Measurements from ENCODE around the gene POC1A.

POC1A gene

DNA sequence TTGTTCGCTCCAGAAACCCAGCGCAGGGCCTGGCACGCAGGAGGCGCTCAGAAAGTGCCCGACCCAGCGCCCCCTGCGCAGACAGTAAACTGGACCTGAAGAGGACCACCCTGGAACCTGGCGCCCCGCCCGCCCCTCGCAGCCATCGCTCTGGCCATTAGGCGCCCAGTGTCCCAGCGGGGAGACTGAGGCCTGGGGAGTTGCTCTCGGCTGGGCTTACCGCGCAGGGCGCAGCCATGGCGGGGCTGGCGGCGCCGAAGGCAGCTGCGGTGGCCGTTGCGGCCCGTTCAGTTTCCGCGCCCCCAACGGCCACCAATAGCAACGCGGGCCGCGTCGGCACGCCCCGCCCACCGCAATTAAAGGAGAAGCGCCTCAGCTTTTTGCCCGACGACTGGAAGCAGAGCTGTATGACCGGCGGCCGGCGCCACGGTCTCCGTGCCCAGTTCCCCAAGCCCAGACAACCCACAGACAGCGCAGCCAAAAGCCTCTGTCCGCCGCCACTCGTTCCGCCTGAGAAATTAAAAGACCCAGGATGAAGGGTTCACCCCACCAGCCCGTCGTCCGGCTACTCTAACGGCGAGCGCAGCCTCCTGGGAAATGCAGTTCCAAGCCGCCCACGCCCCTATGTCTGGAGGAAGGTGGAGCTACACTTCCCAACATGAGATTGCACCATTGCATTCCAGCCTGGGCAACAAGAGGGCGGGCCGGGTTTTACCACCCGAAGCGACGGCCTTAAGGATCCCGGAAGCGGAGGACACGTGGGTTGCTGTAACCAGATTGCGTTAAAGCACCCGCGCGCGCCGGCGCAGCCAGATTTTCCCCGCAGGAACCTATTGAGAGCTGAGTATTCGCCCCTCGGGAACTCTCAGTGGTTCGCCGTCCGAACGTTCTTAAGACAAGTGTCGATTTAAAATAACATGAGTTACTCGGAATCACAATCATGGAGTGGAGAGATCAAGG lies at the start of gene POC1A:
POC1A (minus strand) TSS at position 289 of the 960 bp plus-strand sequence; CDS start at position 238, 51 bp downstream.
- DNase-seq: peak; percentile 86

DNA sequence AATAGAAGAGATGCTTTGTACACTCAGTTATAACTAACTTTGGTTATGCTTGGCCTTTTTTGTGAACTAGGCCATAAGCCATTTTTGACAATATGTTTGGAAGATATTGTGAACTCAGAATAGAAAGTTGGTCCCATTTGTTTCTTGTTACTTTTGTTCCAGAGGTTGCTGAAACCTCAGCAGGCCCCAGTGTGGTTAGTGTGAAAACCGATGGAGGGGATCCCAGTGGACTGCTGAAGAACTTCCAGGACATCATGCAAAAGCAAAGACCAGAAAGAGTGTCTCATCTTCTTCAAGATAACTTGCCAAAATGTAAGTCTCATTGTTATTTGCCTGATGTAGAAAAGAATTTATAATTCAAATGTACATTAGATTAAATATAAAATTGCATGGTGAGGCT lies 49.5 kb upstream of the POC1A start:
- no peak for DNase-seq

DNA sequence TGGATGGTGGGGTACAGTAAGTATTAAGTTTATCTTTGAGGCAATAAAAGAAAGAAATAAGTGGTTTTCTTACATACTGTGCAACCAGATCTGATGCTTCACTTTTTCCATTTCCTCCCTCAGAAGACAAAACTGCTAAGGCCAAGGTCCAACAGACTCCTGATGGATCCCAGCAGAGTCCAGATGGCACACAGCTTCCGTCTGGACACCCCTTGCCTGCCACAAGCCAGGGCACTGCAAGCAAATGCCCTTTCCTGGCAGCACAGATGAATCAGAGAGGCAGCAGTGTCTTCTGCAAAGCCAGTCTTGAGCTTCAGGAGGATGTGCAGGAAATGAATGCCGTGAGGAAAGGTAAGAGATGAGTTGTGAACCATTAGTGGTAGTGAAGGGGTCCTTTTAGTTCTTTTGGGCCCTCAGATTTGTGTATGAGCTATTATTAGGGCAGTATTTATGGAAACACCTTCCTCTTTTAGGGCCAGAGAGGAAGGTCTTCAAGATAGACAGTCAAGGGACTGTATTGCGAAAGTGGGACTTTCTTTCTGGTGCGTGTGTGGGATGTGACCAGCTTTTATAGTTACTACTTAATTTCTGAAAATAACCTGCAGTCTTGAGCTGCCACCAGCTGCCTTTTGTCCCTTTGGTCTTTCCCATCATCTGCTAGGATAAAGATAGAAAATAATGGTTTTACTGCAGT lies 48.3 kb upstream of the POC1A start:
- DNase-seq: no peak

DNA sequence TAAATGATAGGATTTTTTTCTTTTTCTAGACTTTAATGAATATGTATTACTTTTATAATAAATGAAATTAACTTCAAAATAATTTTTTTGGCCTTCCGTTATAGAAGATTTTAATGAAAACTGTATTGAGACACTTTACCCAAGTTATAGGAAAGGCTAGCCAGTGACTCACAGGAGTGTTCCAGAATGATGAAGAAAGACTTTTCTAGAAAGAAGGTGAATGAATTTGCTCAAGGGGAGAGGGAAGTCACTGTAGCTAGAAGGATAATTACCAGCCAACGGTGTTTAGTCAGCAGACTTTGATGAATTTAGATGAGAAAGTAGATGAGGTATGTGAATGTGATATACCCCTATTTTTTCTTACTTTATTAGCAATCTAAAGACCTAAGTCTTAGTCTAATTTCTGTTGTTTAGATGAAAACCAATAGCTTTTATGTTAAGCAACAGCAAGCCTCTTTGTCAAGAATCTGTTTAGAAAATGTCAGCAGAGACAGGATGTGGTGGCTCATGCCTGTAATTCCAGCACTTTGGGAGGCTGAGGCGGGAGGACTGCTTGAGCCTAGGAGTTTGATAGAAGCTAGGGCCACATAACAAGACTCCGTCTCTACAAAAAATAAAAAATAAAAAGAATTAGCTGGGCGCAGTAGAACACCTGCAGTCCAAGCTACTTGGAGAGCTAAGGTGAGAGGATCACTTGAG lies 46.9 kb upstream of the POC1A start:
- no peak for DNase-seq

DNA sequence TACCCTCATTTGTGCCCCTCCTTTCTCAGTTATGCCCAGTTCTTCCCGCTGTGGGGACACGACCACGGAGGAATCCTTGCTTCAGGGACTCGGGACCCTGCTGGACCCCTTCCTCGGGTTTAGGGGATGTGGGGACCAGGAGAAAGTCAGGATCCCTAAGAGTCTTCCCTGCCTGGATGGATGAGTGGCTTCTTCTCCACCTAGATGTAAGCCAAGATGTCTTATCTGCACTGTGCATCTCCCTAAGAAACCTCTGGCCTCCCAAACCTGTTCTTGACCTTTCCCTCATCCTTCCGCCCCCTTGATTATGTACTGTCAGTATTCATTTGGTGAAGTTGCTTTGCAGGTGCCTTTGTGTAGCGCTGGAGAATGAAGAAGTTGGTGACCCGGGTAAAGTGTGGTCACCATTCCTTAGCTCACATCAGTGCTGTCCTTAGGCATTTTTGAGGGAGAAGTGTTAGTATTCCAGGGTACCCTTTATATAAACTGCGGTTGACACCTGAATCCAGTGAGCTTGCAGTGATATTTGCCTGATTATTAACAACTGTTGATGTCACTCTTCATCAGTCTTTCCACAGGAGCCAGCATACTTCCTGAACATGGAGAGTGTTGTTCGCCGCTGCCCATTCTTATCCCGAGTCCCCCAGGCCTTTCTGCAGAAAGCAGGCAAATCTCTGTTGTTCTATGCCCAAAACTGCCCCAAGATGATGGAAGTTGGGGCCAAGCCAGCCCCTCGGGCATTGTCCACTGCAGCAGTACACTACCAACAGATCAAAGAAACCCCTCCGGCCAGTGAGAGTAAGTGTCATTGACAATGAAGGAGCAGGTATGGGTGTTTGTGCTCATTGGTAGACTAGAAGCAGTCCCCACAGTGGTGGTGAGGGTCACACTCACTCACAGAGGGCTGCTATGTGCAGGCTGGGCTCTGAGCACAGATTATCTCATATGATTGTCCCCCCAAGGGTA lies 44.7 kb upstream of the POC1A start:
- no peak for DNase-seq

- DNase-seq: peak; percentile 58
Observed at GRCh38 chr3:52197842-52198625, 43.8 kb upstream of the POC1A start, which contains the start of gene ALAS1. TSS of gene ALAS1 (plus strand) at chr3:52198160. CDS start at chr3:52199242, 1,082 bp downstream.

DNA sequence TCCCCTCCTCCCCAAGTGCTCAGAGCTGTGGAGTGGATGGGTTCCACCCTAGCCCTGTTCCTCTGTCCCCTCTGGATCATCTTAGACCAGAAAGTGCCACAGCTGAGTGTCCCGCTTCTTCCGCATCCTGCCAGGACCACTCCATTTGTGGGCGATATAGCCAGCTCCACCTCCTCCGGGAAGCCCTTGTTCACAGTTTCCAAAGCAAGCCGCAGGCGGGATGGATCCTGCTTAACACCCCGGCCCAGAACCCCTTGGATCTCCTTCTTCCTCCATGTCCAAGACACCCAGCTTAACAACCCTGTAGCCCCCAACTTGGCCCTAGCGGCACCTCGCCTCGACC lies 43.2 kb upstream of the POC1A start:
- no peak for DNase-seq

- DNase-seq: no peak
Observed at GRCh38 chr3:52196977-52197376, 42.8 kb upstream of the POC1A start.

GRCh38 chr3:52195823-52196331 lies 41.7 kb upstream of the POC1A start:
- no peak for DNase-seq

DNA sequence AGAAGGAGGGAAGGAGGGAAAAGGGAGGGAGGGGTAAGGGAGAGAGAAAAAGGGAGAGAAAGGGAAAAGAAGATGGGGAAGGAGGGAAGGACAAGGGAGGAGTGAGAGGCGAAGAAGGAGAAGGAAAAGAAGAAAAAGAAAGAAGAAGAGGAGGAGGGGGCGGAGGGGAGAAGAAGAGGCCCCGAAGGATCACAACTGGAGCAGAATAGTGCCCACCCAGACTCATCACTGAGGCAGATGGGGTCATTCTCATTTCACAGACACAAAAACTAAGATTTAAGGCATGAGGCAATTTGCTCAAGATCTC lies 41.0 kb upstream of the POC1A start:
- no peak for DNase-seq

- no peak for DNase-seq
Observed at GRCh38 chr3:52194485-52195290, 40.5 kb upstream of the POC1A start.

GRCh38 chr3:52193065-52193464 lies 38.8 kb upstream of the POC1A start:
- no peak for DNase-seq

DNA sequence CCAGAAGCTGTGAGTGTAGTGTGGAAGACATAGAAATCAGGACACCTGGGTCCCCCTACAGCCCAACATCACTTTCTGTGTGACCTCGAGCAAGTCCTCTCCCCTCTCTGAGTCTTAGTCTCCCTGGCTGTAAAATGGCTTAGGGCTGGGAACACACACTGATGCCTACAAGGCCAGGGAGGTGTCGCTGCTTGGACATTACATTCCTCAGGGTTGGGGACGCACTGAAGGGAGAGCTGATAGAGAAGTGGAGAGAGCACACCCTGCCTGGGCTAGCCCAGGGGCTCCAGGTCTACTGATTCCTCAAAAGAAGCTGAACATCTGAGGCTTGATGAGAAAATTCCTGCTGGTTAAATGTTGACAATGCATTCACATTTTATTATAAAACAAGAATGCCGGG lies 37.4 kb upstream of the POC1A start:
- DNase-seq: no peak

- DNase-seq: no peak
Observed at GRCh38 chr3:52190294-52191074, 36.3 kb upstream of the POC1A start.

DNA sequence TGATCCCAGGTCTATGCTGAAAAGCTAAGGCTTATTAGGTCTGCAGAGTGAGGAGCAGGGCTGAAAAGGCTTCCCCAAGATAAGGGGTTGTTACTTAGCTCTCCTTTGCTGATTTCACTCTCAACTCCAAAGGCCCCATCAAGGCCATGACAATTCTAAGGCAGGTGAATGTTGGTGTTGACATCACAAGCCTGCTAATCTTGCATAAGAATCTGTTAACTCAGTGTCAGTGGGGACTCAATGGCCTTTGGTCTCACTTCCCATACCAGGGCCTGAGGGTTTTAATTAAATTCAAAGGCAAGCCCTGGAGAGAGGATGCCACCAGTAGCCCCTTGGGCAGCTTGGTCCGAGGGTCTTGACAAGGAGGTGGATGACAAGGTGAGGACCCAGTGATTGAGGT lies 34.3 kb upstream of the POC1A start:
- no peak for DNase-seq

DNA sequence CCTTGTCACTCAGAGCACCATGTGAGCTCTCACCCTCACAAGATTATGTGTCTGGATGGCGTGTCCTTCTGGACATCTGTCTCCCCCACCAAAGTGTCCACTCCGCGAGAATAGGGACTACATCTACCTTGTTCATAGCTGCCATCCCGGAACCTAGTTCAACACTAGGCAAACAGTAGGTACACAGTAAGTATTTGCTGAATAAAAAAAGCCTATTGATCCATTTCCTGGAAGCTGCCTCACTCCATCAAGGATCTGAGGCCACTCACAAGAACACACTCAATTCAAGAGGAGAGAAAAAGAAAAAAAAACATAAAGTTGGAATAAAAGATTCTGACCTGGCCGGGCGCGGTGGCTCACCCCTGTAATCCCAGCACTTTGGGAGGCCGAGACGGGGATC lies 32.5 kb upstream of the POC1A start:
- no peak for DNase-seq

DNA sequence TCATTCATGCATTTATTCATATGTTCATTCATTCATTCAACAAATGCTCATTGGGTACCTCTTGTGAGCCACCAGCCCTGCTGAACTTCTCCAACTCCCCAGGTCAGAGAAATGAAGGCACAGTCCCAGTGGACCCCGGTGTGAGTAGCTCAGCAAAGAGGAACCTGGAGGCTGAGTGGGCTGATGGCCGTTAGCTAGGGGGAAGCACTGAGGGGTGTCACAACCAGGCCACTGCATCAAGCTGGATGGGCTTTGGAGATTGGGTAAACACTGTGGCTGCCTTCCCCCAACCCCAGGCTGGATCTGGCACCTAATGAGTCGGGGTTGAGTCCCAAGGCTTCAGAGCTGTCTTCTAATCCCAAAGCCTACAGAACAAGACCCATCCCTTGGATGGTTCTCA lies 31.6 kb upstream of the POC1A start:
- DNase-seq: no peak

DNA sequence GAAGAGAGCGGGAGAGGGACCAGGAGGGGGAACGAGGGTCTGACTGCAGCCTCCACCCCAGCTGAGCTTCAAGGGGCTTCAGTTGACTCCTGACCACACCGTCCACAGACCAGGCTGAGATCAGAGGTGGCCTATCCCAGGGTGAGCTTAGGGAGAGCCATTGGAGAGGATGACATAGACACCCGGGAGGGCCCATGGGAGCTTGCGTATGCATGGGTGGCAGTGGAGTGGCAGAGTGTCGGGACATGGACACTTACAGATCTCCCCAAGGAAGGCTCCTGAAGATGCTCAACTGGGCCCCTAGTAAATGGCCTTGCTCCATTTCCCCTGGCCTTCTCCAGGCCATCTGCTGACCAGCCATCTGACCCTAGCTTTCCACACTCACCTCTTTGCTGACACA lies 31.1 kb upstream of the POC1A start:
- no peak for DNase-seq

DNA sequence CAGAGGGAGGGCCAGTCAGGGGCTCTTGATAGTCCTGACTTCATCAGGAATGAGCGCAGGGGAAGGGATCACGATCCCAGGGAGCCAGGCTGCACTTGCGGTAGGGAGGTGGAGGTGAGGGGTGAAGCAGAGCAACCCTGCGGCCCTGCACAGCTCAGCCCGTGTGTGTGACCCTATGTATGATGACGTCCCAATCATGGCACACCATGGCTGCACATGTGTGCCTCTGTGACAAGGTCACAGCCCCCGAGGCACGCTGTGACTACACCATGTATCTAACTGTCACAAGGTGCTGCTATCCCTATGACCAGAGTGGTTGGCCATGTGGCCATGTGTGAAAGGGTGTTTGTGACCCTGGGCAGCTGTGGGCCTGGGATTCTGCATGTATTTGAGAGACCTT lies 30.5 kb upstream of the POC1A start:
- no peak for DNase-seq

Measured in NCI-H510A (cell line).